Naive thymus-derived CD4-positive, alpha-beta T cell (primary cell): ENCODE results near the gene ECSIT. TPM values are rescaled to one million over a fixed set of nuclear protein-coding genes. Genes with fewer than 3 reads are reported as not detected.

Source experiments
- ATAC-seq: fragments of 150-1000 bp; cut with Tn5 transposase; 2 replicates; pipeline ENCODE4 v1.10.0; 2021; ENCODE audit warnings: mild to moderate bottlenecking, moderate library complexity
- CTCF ChIA-PET: fragments of 350-600 bp; sonication (Branson Sonifier 250); formaldehyde crosslinking; loops from one replicate; lab custom pipeline; 2021; ENCODE audit warnings: antibody characterized with exemption; lab: Charles Lee
- POLR2A ChIA-PET: fragments of 350-600 bp; sonication (Branson Sonifier 250); formaldehyde crosslinking; loops from one replicate; lab custom pipeline; 2021; ENCODE audit warnings: antibody characterized with exemption, inconsistent platforms; lab: Charles Lee
- DNase-seq, 9 donors: peaks; one replicate each; pipeline versions ENCODE4 v3.0.0 to v3.0.0-alpha.2; 2020 to 2022; ENCODE audit warnings: mixed read lengths in 1 of 9
- H3K27ac ChIP-seq: one replicate; pipeline ENCODE4 v1.7.0; 2013; ENCODE audit warnings: mild to moderate bottlenecking, low read depth, low read length, moderate library complexity
- H3K27me3 ChIP-seq, 2 donors: one replicate each; pipeline ENCODE4 v1.7.0; 2013; ENCODE audit warnings: low read length in 2 of 2, mild to moderate bottlenecking in 2 of 2, moderate library complexity in 2 of 2; ENCODE audit not compliant: control insufficient read depth in 2 of 2, insufficient read depth in 2 of 2
- H3K36me3 ChIP-seq, 3 experiments: 1 replicate in 2 of 3; 2 replicates in 1 of 3; pipeline ENCODE4 v1.7.0; 2013; ENCODE audit warnings: low read length in 3 of 3, mild to moderate bottlenecking in 3 of 3, moderate library complexity in 1 of 3; ENCODE audit not compliant: insufficient read depth in 3 of 3, control insufficient read depth in 2 of 3
- H3K4me1 ChIP-seq, 2 donors: one replicate each; pipeline ENCODE4 v1.7.0; 2013; ENCODE audit warnings: low read length in 2 of 2, mild to moderate bottlenecking in 2 of 2, moderate library complexity in 1 of 2; ENCODE audit not compliant: control insufficient read depth in 2 of 2, insufficient read depth in 2 of 2
- H3K4me3 ChIP-seq: 2 replicates; pipeline ENCODE4 v1.7.0; 2013; ENCODE audit warnings: mild to moderate bottlenecking, low read length
- H3K9me3 ChIP-seq, 3 experiments: 1 replicate in 2 of 3; 2 replicates in 1 of 3; pipeline ENCODE4 v1.7.0; 2013; ENCODE audit warnings: low read length in 3 of 3; ENCODE audit not compliant: control insufficient read depth in 2 of 3
- H3K27ac Mint-ChIP-seq, 9 donors: one replicate each; pipeline ENCODE4 v1.8.0; 2020 to 2022; ENCODE audit warnings: mixed read lengths in 9 of 9, mild to moderate bottlenecking in 8 of 9, moderate library complexity in 5 of 9, inconsistent platforms in 2 of 9
- H3K27me3 Mint-ChIP-seq, 5 donors: one replicate each; pipeline ENCODE4 v1.8.0; 2021 to 2022; ENCODE audit warnings: mixed read lengths in 5 of 5, mild to moderate bottlenecking in 1 of 5
- H3K36me3 Mint-ChIP-seq, 5 donors: one replicate each; pipeline ENCODE4 v1.8.0; 2020 to 2022; ENCODE audit warnings: mixed read lengths in 5 of 5, mild to moderate bottlenecking in 3 of 5, inconsistent platforms in 1 of 5
- H3K4me1 Mint-ChIP-seq, 7 donors: one replicate each; pipeline ENCODE4 v1.8.0; 2020 to 2022; ENCODE audit warnings: mixed read lengths in 7 of 7, mild to moderate bottlenecking in 3 of 7, inconsistent platforms in 1 of 7
- H3K4me3 Mint-ChIP-seq, 10 donors: one replicate each; pipeline ENCODE4 v1.8.0; 2020 to 2022; ENCODE audit warnings: mild to moderate bottlenecking in 10 of 10, mixed read lengths in 10 of 10, moderate library complexity in 6 of 10, inconsistent platforms in 2 of 10
- H3K9me3 Mint-ChIP-seq, 11 donors: one replicate each; pipeline ENCODE4 v1.8.0; 2020 to 2022; ENCODE audit warnings: mixed read lengths in 11 of 11, mild to moderate bottlenecking in 4 of 11, inconsistent platforms in 1 of 11, moderate library complexity in 1 of 11
- intact Hi-C, 2 donors: fragments of 100-400 bp; cut with micrococcal nuclease; formaldehyde crosslinking; loops; one replicate each; pipeline ENCODE4 v1.15.1; 2023
- microRNA-seq: library from miRNA; unstranded; fragments of <30 nt; microRNA quantifications from one replicate; pipeline ENCODE4 v1.2.0, GENCODE V29; 2022; ENCODE audit warnings: borderline microRNAs expressed
- polyA plus RNA-seq, 2 donors: library from polyadenylated mRNA; unstranded; fragments of 300-500 nt; fragmentation: Illumina TruSeq; gene quantifications; one replicate each; pipeline ENCODE4 v1.2.3, GENCODE V29; 2021
- total RNA-seq, 6 experiments: library from RNA in 5 of 6; stranded (reverse) in 5 of 6; gene quantifications; 1 replicate in 5 of 6; 2 replicates in 1 of 6; pipeline ENCODE4 v1.2.3 and lab custom pipeline; 2021 to 2026

ECSIT gene
- total and polyA plus RNA-seq, 7 experiments from 2014 or later, result 25.8 to 50.3 (median 36.0) TPM

DNA sequence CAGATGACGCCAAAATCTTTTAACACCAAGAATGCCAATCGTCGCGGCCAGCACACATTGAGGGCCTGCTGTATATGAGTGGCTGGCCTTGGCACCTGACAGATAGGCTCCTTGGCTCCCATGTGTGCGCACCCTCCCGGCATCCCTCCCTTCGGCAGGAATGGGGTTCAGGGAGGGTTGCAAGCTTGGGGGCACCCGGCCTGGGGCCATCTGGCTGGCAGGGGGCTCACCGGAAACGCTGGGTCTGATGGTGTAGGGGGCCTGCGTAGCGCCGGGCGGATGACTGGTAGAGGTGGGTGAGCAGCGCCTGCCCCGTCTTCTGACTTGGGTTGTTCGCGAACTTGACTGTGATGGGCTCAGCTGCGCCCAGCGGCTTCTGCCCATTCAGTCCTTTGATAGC lies 71.1 kb downstream of the ECSIT start:
- H3K27ac Mint-ChIP-seq, result no peak overlapping the region
- Histone ChIP-seq H3K4me1 (no peaks in the 10 kb centered on the region), H3K27me3 (no peaks in the 10 kb centered on the region), H3K36me3 (no peaks in the 10 kb centered on the region), H3K9me3 (no peaks in the 10 kb centered on the region), H3K27ac (no peak overlapping the region), H3K4me3 (no peak overlapping the region)
- H3K27me3 Mint-ChIP-seq, result peaks cover 0 to 11% (median 4%) of the 10 kb centered on the region in 5 donors
- ATAC-seq (no peak), DNase-seq (no peak)
- no peaks in the 10 kb centered on the region for H3K9me3 Mint-ChIP-seq
- ChIA-PET CTCF (no interaction called here), POLR2A (no interaction called here)
- no peaks in the 10 kb centered on the region for H3K36me3 Mint-ChIP-seq
- no peak overlapping the region for H3K4me3 Mint-ChIP-seq
- peaks cover 0 to 3% (median 0%) of the 10 kb centered on the region in 7 donors for H3K4me1 Mint-ChIP-seq
- intact Hi-C loops, result no loop called here

DNA sequence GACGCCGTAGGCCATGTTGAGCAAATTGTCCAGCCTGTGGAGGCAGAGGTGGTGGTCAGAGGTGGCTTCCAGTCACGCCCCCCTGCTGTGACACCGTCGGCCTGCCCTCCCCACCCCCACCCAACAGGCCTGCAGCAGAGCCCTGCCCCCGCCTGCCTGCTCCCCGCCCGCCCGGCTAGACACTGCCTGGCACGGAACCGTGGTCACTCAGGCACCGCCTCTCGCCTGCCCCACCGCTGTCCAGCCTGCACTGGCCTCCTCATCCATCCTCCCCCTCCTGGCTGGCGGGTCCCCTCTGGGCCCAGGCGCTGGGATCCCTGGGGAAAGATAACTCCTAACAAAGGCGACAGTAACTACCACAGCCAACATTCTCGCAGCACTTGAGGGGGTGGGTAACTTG lies 71.8 kb downstream of the ECSIT start:
- H3K4me1 ChIP-seq, result no peaks in the 10 kb centered on the region
- no peak overlapping the region for H3K4me3 ChIP-seq
- no peak for DNase-seq
- ATAC-seq, result no peak
- H3K27ac Mint-ChIP-seq, result no peak overlapping the region
- no peaks in the 10 kb centered on the region for H3K27me3 ChIP-seq
- H3K9me3 Mint-ChIP-seq, result peaks cover 0 to 2% (median 0%) of the 10 kb centered on the region in 11 donors
- peaks cover 0 to 3% (median 0%) of the 10 kb centered on the region in 7 donors for H3K4me1 Mint-ChIP-seq
- H3K36me3 Mint-ChIP-seq, result no peaks in the 10 kb centered on the region
- POLR2A ChIA-PET, result no interaction called here
- CTCF ChIA-PET, result no interaction called here
- H3K27ac ChIP-seq, result no peak overlapping the region
- no peaks in the 10 kb centered on the region for H3K9me3 ChIP-seq
- intact Hi-C loops, result no loop called here
- H3K27me3 Mint-ChIP-seq, result peaks cover 0 to 11% (median 4%) of the 10 kb centered on the region in 5 donors
- no peak overlapping the region for H3K4me3 Mint-ChIP-seq
- no peaks in the 10 kb centered on the region for H3K36me3 ChIP-seq

DNA sequence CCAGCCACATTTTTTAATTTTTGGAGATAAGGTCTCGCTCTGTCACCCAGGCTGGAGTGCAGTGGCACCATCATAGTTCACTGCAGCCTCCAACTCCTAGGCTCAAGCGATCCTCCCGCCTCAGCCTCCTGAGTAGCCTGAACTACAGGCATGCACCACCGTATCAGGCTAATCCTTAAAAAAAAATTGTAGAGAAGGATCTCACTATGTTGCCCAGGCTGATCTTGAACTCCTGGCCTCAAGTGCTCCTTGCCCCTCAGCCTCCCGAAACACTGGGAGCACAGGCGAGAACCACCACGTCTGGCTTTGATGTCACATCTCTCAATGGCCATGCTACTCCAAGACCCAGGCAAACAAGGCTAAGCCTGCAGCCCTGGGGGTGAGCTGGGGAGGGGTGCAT lies 72.3 kb downstream of the ECSIT start:
- intact Hi-C loops, result no loop called here
- H3K4me1 ChIP-seq, result no peaks in the 10 kb centered on the region
- no peaks in the 10 kb centered on the region for H3K36me3 ChIP-seq
- no peak overlapping the region for H3K4me3 ChIP-seq
- H3K9me3 ChIP-seq, result no peaks in the 10 kb centered on the region
- Mint-ChIP-seq H3K4me1 (peaks cover 0 to 3% (median 0%) of the 10 kb centered on the region in 7 donors), H3K27ac (no peak overlapping the region), H3K9me3 (peaks cover 0 to 2% (median 0%) of the 10 kb centered on the region in 11 donors), H3K4me3 (no peak overlapping the region), H3K36me3 (no peaks in the 10 kb centered on the region), H3K27me3 (peaks cover 0 to 11% (median 4%) of the 10 kb centered on the region in 5 donors)
- H3K27me3 ChIP-seq, result no peaks in the 10 kb centered on the region
- DNase-seq, result no peak
- ChIA-PET POLR2A (no interaction called here), CTCF (interaction anchor here (0.7 kb wide), 1 partner anchor 42 kb away, joined by 3 read pairs; no protein-coding TSS in a partner anchor)
- no peak overlapping the region for H3K27ac ChIP-seq
- no peak for ATAC-seq

Small RNA genes within 50 kb of the gene (microRNA-seq; reads per million reads assigned to microRNA genes)
- gene MIR7974, result not detected

Other genes starting within 250 kb of the ECSIT start
- gene TSPAN16, start 233.0 kb downstream of the ECSIT start, total RNA-seq, result not detected
- not detected for gene TSPAN16, start 233.0 kb downstream of the ECSIT start, polyA plus RNA-seq
- 10 to 100 TPM in 2 of 5 experiments, 1 to 10 TPM in 3; 7.4 to 38.2 (median 8.8) TPM for gene RAB3D, start 189.5 kb downstream of the ECSIT start, total RNA-seq
- gene RAB3D, start 189.5 kb downstream of the ECSIT start, polyA plus RNA-seq, result 1 to 10 TPM; 1.4 to 2.3 TPM
- gene TMEM205, start 182.9 kb downstream of the ECSIT start, total RNA-seq, result 10 to 100 TPM; 19.5 to 36.7 (median 29.5) TPM
- gene TMEM205, start 182.9 kb downstream of the ECSIT start, polyA plus RNA-seq, result 10 to 100 TPM; 66.7 to 81.0 TPM
- 10 to 100 TPM; 17.6 to 87.4 (median 84.3) TPM for gene CCDC159, start 182.6 kb downstream of the ECSIT start, total RNA-seq
- gene CCDC159, start 182.6 kb downstream of the ECSIT start, polyA plus RNA-seq, result 10 to 100 TPM in 1 of 2 donors, 1 to 10 TPM in 1; 10.0 to 19.6 TPM
- gene PLPPR2, start 173.7 kb downstream of the ECSIT start, total RNA-seq, result 10 to 100 TPM in 4 of 5 experiments, 1 to 10 TPM in 1; 2.6 to 31.0 (median 13.7) TPM
- 1 to 10 TPM in 1 of 2 donors, under 1 TPM in 1; 0.92 to 1.0 TPM for gene PLPPR2, start 173.7 kb downstream of the ECSIT start, polyA plus RNA-seq
- 1 to 10 TPM; 3.4 to 4.2 (median 4.0) TPM for gene SWSAP1, start 154.5 kb downstream of the ECSIT start, total RNA-seq
- 1 to 10 TPM; 5.9 to 7.3 TPM for gene SWSAP1, start 154.5 kb downstream of the ECSIT start, polyA plus RNA-seq
- gene EPOR, start 144.8 kb downstream of the ECSIT start, total RNA-seq, result 1 to 10 TPM; 5.1 to 9.5 (median 8.4) TPM
- gene EPOR, start 144.8 kb downstream of the ECSIT start, polyA plus RNA-seq, result 10 to 100 TPM in 1 of 2 donors, 1 to 10 TPM in 1; 5.9 to 14.8 TPM
- not detected for gene RGL3, start 109.8 kb downstream of the ECSIT start, total RNA-seq
- gene RGL3, start 109.8 kb downstream of the ECSIT start, polyA plus RNA-seq, result not detected
- not detected for gene ODAD3, start 94.0 kb downstream of the ECSIT start, total RNA-seq
- not detected for gene ODAD3, start 94.0 kb downstream of the ECSIT start, polyA plus RNA-seq
- 100 to 1,000 TPM; 254 to 332 (median 288) TPM for gene PRKCSH, start 93.5 kb downstream of the ECSIT start, total RNA-seq
- 10 to 100 TPM; 30.6 to 53.9 TPM for gene PRKCSH, start 93.5 kb downstream of the ECSIT start, polyA plus RNA-seq
- gene ELAVL3, start 48.1 kb downstream of the ECSIT start, total RNA-seq, result under 1 TPM in 1 of 5 experiments, not detected in 4; 0.19 TPM
- not detected for gene ELAVL3, start 48.1 kb downstream of the ECSIT start, polyA plus RNA-seq
- gene ZNF653, start 23.3 kb downstream of the ECSIT start, total RNA-seq, result 10 to 100 TPM; 10.0 to 23.9 (median 22.0) TPM
- 1 to 10 TPM; 1.7 to 4.6 TPM for gene ZNF653, start 23.3 kb downstream of the ECSIT start, polyA plus RNA-seq
- not detected for gene CNN1, start 9.7 kb upstream of the ECSIT start, total RNA-seq
- gene CNN1, start 9.7 kb upstream of the ECSIT start, polyA plus RNA-seq, result not detected
- gene ELOF1, start 30.1 kb upstream of the ECSIT start, total RNA-seq, result 10 to 100 TPM; 34.0 to 59.8 (median 41.9) TPM
- 10 to 100 TPM; 80.0 to 95.5 TPM for gene ELOF1, start 30.1 kb upstream of the ECSIT start, polyA plus RNA-seq
- 10 to 100 TPM; 17.4 to 29.6 (median 23.9) TPM for gene ACP5, start 48.5 kb upstream of the ECSIT start, total RNA-seq
- gene ACP5, start 48.5 kb upstream of the ECSIT start, polyA plus RNA-seq, result 10 to 100 TPM; 14.7 to 21.5 TPM
- 10 to 100 TPM in 3 of 5 experiments, 1 to 10 TPM in 2; 5.2 to 15.4 (median 12.3) TPM for gene ZNF627, start 68.3 kb upstream of the ECSIT start, total RNA-seq
- gene ZNF627, start 68.3 kb upstream of the ECSIT start, polyA plus RNA-seq, result 10 to 100 TPM; 10.7 to 12.3 TPM
- gene ZNF823, start 209.8 kb upstream of the ECSIT start, total RNA-seq, result 1 to 10 TPM; 1.8 to 6.8 (median 2.8) TPM
- gene ZNF823, start 209.8 kb upstream of the ECSIT start, polyA plus RNA-seq, result 1 to 10 TPM; 3.7 to 3.8 TPM
- 10 to 100 TPM in 2 of 5 experiments, 1 to 10 TPM in 3; 3.9 to 23.8 (median 7.1) TPM for gene ZNF441, start 237.9 kb upstream of the ECSIT start, total RNA-seq
- gene ZNF441, start 237.9 kb upstream of the ECSIT start, polyA plus RNA-seq, result 1 to 10 TPM; 6.6 to 6.8 TPM